COLO668 (cell line): ENCODE results near the gene EFHD2.
"Not testable (repeated sequence)": the region's sequence is repeated elsewhere in the genome, so short reads cannot be mapped to it uniquely, and the experiment has no call there.

Source experiments
- DNase-seq: peaks from one replicate; lab custom pipeline; 2025; ENCODE audit not compliant: unreplicated experiment; lab: John Stamatoyannopoulos, UW

The EFHD2 gene, protein sequence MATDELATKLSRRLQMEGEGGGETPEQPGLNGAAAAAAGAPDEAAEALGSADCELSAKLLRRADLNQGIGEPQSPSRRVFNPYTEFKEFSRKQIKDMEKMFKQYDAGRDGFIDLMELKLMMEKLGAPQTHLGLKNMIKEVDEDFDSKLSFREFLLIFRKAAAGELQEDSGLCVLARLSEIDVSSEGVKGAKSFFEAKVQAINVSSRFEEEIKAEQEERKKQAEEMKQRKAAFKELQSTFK

GRCh38 chr1:15409388-15410222 is at the start of gene EFHD2:
Gene EFHD2, plus strand, starts transcription at chr1:15409888. Its CDS starts 84 bp downstream, at chr1:15409972.
- peak; percentile 99 for DNase-seq

DNA sequence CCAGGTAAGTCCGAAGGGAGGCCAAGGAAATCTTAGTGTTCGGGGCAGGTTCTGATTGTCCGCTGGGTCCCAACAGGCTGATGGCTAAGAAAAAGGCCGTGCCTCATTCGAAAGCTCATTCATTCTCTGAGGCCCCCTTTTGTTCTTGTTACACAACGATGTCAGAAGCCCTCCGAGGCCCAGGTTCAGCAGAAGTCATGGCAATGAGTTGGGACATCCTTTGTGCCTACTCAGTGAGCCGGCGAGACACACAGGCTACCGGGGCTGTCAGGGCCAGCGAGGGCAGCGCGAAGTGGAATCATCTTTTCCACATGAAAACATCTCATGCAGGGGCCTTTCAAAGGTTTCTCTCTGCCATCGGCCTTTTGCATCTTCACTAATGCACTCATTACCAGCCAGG is 49.0 kb upstream of the EFHD2 start:
- DNase-seq: no peak

DNA sequence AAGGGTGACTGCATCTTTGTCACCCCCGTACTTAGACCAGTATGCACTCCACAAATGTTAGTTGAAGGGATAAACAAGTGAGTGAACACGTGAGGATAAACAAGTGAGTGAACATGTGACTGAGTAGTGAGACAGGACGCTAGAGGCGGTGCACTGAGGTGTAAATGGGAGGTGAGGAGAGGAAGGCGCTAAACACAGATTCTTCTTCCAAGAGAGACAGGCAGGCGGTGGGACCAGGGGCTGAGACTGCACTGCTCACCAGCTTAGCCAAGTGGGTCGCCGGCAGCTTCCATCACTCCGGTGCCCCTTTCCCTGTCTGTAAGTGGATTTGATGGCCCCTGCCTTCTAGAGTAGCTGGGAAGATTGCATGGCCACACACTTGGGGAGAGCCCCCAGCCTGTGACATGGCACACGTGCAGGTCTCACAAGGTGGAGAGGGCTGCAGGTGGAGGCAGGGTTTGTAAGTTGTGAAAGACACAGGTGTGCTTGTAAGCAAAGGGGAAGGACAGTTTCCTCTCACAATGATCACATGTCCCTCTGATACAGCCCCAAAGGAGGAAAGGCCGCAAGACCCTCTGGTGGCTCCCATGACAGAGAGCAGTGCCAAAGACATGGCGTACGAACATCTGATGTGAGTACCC is 47.5 kb upstream of the EFHD2 start:
- no peak for DNase-seq

DNA sequence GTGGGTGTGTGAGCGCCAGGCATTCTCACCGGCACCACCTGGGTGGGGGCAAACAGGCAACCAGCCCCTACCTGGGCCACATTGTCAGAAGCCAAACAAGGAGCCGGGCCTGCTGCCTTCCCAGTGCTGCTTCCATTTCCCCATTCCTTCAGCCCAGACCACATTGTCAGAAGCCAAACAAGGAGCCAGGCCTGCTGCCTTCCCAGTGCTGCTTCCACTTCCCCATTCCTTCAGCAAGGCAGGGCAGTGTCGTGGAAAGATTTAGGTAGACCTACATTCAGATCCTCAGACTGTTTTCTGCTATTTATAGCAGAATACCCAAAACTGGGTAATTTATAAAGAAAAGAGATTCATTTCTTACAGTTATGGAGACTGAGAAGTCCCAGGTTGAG is 47.0 kb upstream of the EFHD2 start:
- no peak for DNase-seq

- peak; percentile 33 for DNase-seq
Observed at GRCh38 chr1:15364740-15365139, 44.9 kb upstream of the EFHD2 start.

- peak; percentile 32 for DNase-seq
Observed at GRCh38 chr1:15368888-15369287, 40.8 kb upstream of the EFHD2 start.

DNA sequence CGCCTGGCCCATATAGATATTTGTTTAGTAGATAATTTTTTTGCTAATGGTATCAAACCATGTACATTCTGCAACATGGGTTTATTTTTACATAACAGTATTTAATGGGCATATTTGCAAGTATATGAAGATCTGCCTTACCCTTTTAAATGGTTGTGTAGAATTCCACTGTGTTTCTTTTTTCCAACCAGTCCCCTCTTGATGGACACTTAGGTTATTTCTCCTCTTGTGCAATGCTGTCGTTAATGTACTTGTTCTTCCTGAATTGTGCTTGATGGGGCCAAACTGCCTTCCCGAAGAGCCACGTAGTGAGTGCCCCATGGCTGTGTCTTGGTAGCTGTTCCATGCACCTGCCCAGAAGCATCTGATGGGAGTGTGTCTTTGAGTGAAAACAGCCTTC is 39.4 kb upstream of the EFHD2 start:
- no peak for DNase-seq

DNA sequence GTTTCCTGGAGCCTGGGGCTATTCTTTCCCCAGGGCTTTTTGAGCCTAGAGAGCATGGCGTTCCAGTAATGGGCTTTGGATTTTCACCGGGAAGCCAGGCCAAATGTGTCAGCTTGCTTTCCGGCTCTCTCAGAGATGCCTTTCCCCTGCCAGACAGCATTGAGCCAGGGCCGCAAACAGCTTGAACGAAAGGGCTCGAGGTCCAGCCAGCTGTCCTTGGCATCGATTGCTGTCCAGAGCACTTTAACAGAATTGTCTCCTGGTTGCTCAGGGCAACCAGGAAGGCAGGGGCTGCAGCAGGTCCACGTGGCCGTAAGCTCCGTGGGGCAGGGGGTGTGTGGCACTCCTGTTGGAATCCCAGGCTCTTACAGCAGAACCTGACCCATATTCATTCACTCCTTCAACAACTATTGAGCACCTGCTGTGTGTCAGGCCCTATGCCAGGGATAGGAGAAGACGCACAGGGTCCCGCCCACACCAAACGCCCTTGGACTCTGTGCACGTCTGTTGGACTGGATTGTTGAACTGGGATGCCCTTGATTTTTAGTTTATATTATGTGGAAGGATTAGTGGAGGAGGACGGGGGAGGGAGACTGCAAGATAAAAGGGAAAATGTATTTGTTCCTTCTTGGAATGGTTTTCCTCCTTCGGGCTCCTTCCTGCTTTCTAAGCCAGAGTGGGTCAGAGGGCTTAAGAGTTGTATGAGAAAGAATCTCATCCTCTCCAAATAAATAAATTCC is 38.7 kb upstream of the EFHD2 start:
- no peak for DNase-seq

DNA sequence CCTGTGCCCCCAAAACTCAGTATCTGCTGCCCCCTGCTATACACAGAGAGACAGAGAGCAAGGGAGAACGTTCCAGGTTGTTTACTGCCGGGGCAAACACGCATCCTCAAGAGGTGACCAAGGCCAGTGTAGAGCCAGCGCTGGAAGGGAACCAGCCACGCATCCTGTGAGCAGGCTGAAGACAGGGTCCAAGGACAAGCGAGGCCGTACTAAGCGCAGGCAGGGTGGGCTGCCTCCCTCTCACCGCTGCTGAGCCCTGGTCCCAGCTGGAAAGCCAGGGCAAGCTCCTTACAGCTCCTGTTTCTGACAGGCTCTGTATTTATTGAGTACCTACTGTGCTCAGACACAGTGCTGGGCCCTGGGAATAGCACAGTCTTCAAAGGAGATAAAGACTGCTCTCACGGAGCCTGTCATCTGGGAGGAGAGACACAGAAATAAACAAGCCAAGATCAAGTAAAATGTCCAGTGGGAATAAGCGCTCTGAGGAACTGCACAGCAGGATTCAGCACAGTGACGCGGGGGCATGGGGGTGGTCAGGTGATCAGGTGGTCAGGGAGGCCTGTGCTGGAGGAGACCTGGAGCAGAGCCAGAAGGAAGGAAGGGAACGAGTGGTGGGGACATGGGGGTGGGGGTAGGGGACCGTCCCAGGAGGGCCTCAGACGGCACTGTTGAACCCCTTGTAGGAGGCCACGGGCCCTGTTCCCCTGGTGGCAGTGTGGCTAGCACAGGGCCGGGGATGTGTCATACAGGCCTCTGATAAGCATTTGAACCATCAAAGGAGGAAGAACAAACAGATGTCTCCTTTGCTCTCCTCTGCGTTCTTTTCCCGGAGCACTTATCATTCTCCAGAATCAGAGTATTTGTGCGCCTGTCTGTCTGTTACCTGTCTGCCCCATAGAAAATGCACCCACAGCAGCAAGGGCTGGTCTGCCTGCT is 37.8 kb upstream of the EFHD2 start:
- DNase-seq: no peak

- no peak for DNase-seq
Observed at GRCh38 chr1:15378729-15379128, 31.0 kb upstream of the EFHD2 start.

DNA sequence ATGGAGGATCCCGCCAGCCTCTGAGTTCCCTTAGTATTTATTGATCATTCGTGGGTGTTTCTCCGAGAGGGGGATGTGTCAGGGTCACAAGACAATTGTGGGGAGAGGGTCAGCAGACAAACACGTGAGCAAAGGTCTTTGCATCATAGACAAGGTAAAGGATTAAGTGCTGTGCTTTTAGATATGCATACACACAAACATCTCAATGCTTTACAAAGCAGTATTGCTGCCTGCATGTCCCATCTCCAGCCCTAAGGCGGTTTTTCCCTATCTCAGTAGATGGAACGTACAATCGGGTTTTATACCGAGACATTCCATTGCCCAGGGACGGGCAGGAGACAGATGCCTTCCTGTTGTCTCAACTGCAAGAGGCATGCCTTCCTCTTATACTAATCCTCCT is 30.5 kb upstream of the EFHD2 start:
- not testable (repeated sequence) for DNase-seq

DNA sequence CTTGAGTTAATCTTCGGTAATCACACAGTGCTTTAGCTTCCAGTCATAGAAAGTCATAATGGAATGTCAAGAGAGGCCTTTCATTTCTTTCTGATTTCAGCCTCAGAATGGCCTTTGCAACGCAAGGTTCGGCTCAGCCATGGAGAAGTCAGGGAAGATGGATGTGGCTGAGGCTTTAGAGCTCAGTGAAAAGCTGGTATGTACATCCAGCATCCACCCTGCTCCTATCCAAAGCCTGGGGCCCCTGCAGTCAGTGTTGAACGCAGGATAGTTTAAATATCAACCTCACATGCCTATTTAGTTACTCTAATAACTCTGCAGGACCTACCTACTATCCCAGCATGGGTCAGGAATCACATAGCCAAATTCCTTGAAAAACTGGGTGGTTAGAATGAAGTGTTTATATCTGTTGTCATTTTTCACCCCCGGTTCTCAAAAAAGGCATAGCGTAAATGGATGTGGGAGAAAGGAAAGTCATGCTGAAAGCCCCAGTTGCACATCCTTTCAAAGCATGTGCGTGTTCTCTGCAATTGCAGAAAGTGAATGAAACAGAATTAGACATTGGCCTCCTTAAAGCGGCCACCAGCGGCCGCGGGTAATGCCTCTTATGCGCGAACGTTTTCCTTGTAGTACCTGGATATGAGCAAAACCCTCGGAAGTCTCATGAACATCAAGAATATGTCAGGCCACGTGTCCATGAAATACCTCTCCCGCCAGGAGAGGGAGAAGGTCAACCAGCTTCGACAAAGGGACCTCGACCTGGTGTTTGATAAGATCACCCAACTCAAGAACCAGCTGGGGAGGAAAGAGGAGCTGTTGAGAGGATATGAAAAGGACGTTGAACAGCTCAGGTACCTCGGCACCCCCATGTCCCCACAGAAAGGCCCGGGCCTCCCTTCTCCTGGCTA is 28.8 kb upstream of the EFHD2 start:
- no peak for DNase-seq

DNA sequence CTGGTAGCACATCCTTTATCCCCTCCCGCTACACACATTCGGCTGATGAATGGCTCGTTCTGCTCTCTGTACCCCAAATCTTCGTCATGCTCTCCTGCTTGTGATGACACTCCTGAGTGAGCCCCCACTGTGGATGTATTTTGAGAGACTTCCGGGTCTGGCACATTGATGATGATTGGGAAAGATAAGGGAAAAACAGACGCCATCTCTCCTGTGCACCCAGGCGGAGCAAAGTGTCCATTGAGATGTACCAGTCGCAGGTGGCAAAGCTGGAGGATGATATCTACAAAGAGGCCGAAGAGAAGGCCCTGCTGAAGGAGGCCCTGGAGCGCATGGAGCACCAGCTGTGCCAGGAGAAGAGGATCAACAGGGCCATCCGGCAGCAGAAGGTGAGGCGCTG is 27.9 kb upstream of the EFHD2 start:
- DNase-seq: no peak

GRCh38 chr1:15382601-15383518 is 26.8 kb upstream of the EFHD2 start:
- no peak for DNase-seq

DNA sequence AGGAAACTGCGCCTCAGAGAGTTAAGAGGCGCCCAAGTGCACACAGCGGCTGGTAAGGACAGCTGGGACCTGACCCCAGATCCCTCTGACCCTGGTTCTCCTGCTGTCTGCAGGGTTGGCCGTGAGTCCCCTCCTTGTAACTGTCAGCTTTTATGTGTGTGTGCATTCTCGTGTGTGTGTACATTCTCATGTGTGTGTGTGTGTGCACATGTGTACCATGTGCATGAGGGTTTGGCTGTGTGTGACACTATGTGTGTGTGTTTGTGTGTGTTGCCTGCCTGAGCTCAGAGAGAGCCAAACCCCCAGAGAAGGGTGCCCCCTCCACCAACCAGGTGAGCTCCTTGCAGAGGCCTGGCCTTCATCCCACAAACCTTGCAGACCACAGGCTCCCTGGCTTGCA is 25.9 kb upstream of the EFHD2 start:
- no peak for DNase-seq

DNA sequence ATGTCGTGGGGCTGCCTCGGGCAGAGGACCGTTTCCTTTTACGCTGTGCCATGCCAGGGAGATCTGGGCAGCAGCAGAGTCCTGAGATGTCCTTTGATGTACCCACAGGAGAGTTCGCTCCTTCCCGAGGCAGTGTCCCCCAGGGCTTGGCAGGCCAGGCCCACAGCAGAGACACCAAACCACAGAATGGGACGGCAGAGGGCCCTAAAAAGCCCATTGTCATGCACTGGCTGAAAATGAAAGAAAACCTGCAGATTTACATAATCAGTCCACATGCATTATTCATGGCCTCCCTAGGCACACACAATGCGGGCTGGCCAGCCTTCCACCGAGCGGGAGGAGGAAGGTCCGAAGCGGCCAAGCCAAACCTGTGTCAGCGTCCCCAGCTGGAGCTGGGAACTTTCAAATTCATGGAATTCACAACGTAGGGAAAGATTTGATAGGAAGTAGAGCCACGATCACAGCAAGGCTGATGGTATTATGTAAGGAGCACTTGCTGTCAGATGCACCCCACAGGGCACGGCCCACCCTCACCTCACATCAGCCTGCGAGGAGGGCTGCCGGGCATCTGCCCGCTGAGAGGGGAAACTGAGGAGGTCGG is 25.3 kb upstream of the EFHD2 start:
- DNase-seq: no peak

DNA sequence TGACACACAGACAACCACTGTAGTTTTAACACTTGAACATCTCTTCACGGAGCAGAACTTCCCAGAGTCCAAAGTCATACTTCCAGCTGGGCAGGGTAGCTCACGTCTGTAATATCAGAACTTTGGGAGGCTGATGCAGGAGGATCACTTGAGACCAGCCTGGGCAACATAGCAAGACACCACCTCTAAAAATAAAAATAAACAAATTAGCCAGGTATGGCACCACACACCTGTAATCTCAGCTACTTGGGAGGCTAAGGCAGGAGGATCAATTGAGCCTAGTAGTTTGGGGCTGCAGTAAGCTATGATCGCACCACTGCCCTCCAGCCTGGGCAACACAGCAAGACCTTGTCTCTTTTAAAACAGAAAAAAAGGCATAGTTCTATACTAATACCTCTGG is 24.3 kb upstream of the EFHD2 start:
- no peak for DNase-seq
